ENCODE measurements around the gene SMIM35. TPM values are rescaled to one million over a fixed set of nuclear protein-coding genes. Genes with fewer than 3 reads are reported as not detected.

Gene SMIM35
- total RNA-seq, 1 donor from 2014 or later = not detected

GRCh38 chr11:118111744-118112035 lies 24.9 kb upstream of the SMIM35 start:
- ATAC-seq = no peak
- intact Hi-C loops (cut with micrococcal nuclease) = no loop called here
- DNase-seq = no peak

GRCh38 chr11:118111019-118111743 lies 24.4 kb upstream of the SMIM35 start:
- ATAC-seq (no peak), DNase-seq (no peak)
- intact Hi-C loops (cut with micrococcal nuclease) = no loop called here

GRCh38 chr11:118109231-118109630 lies 22.5 kb upstream of the SMIM35 start:
- DNase-seq = peak; percentile 65
- intact Hi-C loops (cut with micrococcal nuclease) = no loop called here
- ATAC-seq = peak; percentile 88

- no peak for DNase-seq
- intact Hi-C loops (cut with micrococcal nuclease) = no loop called here
- no peak for ATAC-seq
Measured at GRCh38 chr11:118108513-118108912, 21.8 kb upstream of the SMIM35 start.

GRCh38 chr11:118106789-118107335 lies 20.1 kb upstream of the SMIM35 start:
- DNase-seq (no peak), ATAC-seq (no peak)
- intact Hi-C loops (cut with micrococcal nuclease) = no loop called here

GRCh38 chr11:118105657-118106305 lies 19.0 kb upstream of the SMIM35 start:
- intact Hi-C loops (cut with micrococcal nuclease) = no loop called here
- ATAC-seq (no peak), DNase-seq (no peak)

- DNase-seq (no peak), ATAC-seq (no peak)
- intact Hi-C loops (cut with micrococcal nuclease) = no loop called here
Measured at GRCh38 chr11:118104491-118104890, 17.7 kb upstream of the SMIM35 start.

- DNase-seq (no peak), ATAC-seq (no peak)
- intact Hi-C loops (cut with micrococcal nuclease) = no loop called here
Measured at GRCh38 chr11:118102721-118103261, 16.0 kb upstream of the SMIM35 start.

GRCh38 chr11:118100691-118101232 lies 14.0 kb upstream of the SMIM35 start:
- intact Hi-C loops (cut with micrococcal nuclease) = no loop called here
- DNase-seq = no peak
- peak; percentile 13 for ATAC-seq

GRCh38 chr11:118099838-118100556 lies 13.2 kb upstream of the SMIM35 start:
- intact Hi-C loops (cut with micrococcal nuclease) = no loop called here
- ATAC-seq (peak; percentile 92), DNase-seq (peak; percentile 37)

GRCh38 chr11:118098996-118099837 lies 12.5 kb upstream of the SMIM35 start:
- no peak for DNase-seq
- intact Hi-C loops (cut with micrococcal nuclease) = no loop called here
- peak; percentile 17 for ATAC-seq

GRCh38 chr11:118095967-118096367 lies 9.2 kb upstream of the SMIM35 start:
- ATAC-seq (no peak), DNase-seq (no peak)
- intact Hi-C loops (cut with micrococcal nuclease) = no loop called here

- no peak for ATAC-seq
- intact Hi-C loops (cut with micrococcal nuclease) = no loop called here
Measured at GRCh38 chr11:118095493-118095892, 8.7 kb upstream of the SMIM35 start.

GRCh38 chr11:118092907-118093571 lies 6.3 kb upstream of the SMIM35 start:
- no peak for DNase-seq
- intact Hi-C loops (cut with micrococcal nuclease) = no loop called here
- no peak for ATAC-seq

More at GRCh38 chr11:118095493-118095892, 8.7 kb upstream of the SMIM35 start:
- no peak for DNase-seq

- intact Hi-C loops (cut with micrococcal nuclease) = no loop called here
- no peak for ATAC-seq
- no peak for DNase-seq
Measured at GRCh38 chr11:118091690-118092089, 4.9 kb upstream of the SMIM35 start.

- ATAC-seq (no peak), DNase-seq (no peak)
- intact Hi-C loops (cut with micrococcal nuclease) = no loop called here
Measured at GRCh38 chr11:118090545-118091162, 3.9 kb upstream of the SMIM35 start.

GRCh38 chr11:118088531-118088930 lies 1.8 kb upstream of the SMIM35 start:
- intact Hi-C loops (cut with micrococcal nuclease) = no loop called here
- ATAC-seq = peak; percentile 20

GRCh38 chr11:118087931-118088330 lies 1.2 kb upstream of the SMIM35 start:
- no peak for ATAC-seq
- intact Hi-C loops (cut with micrococcal nuclease) = no loop called here
- DNase-seq = no peak

More at GRCh38 chr11:118088531-118088930, 1.8 kb upstream of the SMIM35 start:
- peak; percentile 47 for DNase-seq
